HG03196 (cell line): ENCODE measurements around the gene CTDSPL.

ENCODE experiments used
- ATAC-seq: cut with Tn5 transposase; IDR thresholded peaks from one replicate; pipeline ENCODE4 v1.9.1; 2021; ENCODE audit not compliant: unreplicated experiment

CTDSPL gene

DNA sequence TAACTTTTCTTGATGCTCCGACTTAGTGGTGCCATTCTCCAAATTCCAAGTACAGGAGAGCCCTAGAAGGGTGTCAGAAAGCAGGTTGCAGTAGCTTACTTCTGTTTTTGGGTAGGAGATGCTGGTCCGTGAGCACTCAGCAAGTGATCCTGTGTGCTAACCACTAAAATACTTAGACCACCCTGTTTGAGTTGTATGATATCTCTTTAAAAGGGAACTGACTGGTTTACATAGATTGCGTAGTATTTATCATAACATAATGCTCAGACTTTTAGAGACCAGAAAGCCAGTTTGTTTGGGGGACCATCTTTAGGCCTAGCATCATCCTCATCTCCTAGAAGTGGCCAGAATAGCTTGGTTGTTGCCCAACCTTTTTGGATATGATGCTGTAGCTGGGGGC is 26.7 kb downstream of the CTDSPL start:
- ATAC-seq = no peak

DNA sequence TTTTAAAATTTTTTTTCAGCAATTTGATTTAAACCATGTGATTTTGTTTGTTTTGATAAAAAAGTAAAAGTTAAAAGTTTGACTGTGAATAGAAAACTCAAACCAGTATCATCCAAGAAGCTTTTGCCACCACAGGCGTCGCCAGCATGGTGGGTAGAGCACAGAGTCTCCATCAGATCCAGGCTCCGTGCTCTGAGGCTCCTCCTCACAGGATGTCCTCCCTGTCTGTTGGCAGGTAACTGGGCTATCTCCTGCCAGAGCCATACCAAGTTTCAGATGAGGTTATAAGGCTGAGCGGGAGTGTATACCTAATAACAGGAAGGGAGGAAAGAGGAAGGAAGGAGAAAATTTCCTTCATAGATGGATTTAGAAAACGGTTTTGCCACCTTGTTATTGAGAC is 28.8 kb downstream of the CTDSPL start:
- no peak for ATAC-seq

- no peak for ATAC-seq
These were observed 29.5 kb downstream of the CTDSPL start for GRCh38 chr3:37891227-37891626.

- no peak for ATAC-seq
These were observed 31.4 kb downstream of the CTDSPL start for GRCh38 chr3:37892927-37893600.

GRCh38 chr3:37896827-37897226 is 35.1 kb downstream of the CTDSPL start:
- no peak for ATAC-seq

GRCh38 chr3:37897763-37898162 is 36.1 kb downstream of the CTDSPL start:
- ATAC-seq = no peak

GRCh38 chr3:37898424-37898823 is 36.7 kb downstream of the CTDSPL start:
- no peak for ATAC-seq

DNA sequence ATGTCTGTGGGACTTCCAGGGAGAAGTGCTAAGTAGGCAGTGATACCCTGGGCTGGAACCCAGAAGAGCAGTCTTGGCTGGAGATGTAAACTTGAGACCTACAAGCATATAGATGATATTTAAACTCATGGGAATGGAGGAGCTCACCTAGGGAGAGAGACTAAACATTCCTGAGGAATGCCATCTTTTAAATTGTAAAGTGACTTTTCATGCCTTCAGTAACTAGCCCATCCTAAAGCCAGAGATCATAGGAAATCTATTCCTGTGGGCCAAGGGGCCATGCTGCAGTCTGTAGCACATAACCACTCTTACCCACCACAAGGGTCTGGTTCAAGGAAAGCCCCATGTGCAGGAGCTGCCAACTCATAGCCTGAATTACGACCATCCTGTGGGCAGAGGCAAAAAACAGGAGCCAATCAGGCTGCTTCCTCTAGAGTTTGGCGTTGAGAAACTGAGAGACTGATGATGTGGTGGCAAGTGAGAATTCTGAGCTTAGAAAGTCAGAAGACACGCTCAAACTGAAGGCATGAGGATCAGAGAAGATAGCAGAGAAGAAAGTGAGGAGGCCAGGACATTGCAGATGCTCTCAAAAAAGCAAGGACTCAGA is 37.5 kb downstream of the CTDSPL start:
- peak; percentile 48 for ATAC-seq

DNA sequence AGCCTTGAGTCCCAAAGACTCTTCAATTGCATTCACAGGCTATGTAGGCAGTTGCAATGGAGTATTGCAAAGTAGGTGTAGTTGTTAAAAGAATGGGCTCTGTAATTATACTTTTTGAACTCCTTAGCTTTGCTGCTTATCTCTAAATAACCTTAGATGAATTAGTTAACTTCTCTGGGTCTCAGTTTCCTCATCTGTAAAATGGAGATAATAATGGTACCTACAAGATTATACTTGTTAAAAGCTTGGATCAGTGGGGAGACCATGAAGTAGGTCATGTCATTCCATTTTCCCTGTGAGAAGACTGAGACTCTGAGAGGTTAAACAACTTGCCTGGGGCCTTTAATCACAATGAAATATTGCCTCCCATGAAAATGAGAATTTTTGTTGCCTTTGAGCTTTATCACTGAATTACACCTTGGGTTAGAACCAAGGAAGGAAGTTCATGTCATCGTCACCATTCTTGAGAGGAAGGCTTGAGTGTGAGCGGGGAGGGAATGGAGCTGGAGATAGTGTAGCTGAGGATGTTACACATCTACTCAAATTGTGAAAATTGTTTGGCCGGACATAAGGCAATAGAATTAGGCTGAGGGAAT is 38.1 kb downstream of the CTDSPL start:
- ATAC-seq = no peak

- no peak for ATAC-seq
These were observed 40.0 kb downstream of the CTDSPL start for GRCh38 chr3:37901721-37902120.

DNA sequence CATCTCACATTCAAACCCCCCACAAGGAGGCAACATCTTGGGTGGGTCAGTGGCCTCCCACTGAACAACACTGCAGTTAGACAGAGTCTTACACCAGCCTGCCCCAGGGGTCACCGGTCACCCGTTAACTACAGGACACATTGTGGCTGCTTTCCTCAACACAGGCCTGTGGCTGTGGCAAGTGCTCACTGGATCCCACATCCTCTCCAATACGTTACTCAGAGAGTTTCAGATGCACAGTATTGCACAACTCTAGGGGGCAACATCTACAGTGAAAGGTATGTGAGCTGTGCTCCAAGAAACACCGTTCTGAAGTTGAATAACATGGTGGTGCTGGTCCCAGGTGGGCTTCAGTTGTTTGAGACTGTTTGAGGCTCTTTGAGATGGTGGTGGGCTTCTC is 41.0 kb downstream of the CTDSPL start:
- no peak for ATAC-seq

- ATAC-seq = no peak
These were observed 41.6 kb downstream of the CTDSPL start for GRCh38 chr3:37903320-37903719.

DNA sequence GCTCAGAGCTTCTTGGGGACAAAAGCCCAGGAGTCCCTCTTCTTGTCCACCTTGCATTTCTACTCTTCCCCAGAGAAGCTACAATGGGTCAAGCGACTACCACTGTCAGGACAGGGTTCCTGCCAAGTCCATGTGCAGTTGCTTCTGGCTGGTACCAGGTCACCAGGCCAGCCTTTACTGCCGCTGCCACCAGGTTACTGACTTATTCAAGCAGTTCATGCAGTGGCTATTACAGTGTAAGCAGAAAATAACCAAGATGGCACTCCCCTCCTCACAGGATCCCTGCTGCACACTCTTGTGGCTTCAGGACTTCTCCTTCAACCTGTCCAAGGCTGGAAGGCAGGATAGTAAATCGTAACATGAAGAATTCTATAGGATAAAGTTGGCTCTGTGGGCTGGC is 42.1 kb downstream of the CTDSPL start:
- no peak for ATAC-seq

GRCh38 chr3:37904601-37905000 is 42.9 kb downstream of the CTDSPL start:
- no peak for ATAC-seq

DNA sequence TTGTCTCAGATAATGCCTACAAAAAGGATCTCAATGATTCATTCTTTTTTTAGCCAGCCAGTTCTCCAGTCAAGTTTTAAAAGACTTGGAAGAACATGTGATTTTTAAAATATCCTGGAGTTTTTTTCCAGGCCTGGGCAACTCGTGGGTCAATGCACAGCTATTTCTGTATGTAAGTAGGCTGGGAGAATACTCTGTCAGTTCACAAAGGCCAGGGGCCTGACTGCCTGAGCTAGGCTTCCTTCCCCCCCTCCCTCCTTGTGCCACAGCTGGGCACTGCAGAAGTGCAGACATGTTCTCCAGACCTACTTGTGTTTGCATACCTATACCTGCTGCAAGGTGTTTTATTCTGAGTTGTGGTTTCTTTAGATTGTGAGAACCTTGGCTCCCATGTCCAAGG is 43.7 kb downstream of the CTDSPL start:
- no peak for ATAC-seq

DNA sequence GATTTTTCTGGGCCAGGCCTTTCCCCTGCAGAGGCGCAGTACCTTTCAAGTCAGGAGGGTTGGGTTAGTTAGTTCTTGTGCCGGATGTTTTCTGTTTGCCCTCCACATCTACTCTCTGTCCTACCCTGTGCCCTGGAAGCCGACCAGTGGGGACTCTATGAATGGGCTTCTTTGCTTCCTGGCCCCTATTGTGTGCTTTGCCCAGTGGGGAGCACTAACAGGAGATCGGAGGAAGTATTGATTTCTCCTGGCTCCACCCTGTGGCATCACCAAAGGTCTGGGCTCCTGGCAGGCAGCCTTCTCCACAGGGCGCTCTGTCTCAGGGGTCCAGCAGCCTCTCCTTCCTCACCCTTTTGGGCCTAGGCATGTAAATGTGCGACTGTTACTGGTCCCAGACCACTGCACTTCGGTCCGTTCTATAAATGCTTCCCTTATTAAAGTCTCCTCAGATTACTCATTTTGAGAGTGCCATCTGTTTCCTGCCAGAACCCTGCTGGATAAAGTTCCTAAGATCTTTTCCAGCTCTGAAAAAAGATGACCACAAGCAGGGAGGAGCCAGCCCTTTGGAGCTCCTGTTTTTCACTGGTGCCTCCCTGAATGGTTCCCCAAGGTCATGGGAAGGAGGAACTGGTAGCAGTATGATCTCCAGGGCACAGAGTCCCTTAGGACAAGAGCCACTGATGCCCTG is 44.5 kb downstream of the CTDSPL start:
- no peak for ATAC-seq

DNA sequence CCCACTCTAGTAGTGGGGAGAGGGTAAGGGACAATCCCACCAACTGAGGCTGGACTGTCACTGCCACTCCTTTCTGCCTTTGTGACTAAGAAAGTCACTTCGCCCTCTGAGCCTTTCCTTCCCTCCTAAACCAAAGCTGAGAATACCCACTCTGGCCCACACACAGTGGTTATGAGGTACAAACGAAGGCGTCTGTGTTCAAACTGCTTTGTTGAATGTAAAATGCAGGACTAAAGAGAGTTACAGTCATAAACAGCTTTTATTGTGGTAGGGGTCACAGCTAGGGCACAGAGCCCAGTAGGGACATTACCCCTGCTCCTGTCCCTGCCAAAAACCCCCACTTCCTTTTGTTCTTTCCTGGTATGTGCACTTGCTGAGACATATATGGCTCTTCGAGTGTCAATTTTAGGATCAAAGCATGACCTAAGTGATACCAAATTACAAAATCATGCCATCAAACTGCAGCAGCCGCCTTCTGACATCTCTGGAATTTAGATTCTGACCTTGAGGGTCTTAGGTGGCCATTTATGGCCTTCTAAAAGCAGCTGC is 45.1 kb downstream of the CTDSPL start:
- ATAC-seq = peak; percentile 30

- no peak for ATAC-seq
These were observed 45.7 kb downstream of the CTDSPL start for GRCh38 chr3:37907371-37907770.

DNA sequence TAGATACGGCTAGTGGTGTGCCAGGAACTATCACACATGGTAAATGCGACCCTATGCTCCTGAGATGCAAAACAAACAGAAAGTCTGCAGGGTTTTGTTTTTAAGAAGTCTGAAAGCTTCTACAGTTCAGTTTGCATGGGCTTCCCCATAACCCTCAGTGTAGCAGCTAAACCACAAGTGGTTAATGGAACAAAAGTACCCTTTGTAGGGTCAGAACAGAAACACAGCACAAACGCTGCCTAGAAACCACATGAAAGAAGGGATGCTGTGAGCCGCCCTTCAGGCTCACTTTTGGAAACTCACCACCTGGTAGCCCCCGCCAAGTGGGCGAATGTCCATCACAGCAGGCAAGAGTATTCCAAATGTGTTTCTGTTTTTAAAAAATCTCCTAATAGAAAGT is 46.2 kb downstream of the CTDSPL start:
- peak; percentile 86 for ATAC-seq

DNA sequence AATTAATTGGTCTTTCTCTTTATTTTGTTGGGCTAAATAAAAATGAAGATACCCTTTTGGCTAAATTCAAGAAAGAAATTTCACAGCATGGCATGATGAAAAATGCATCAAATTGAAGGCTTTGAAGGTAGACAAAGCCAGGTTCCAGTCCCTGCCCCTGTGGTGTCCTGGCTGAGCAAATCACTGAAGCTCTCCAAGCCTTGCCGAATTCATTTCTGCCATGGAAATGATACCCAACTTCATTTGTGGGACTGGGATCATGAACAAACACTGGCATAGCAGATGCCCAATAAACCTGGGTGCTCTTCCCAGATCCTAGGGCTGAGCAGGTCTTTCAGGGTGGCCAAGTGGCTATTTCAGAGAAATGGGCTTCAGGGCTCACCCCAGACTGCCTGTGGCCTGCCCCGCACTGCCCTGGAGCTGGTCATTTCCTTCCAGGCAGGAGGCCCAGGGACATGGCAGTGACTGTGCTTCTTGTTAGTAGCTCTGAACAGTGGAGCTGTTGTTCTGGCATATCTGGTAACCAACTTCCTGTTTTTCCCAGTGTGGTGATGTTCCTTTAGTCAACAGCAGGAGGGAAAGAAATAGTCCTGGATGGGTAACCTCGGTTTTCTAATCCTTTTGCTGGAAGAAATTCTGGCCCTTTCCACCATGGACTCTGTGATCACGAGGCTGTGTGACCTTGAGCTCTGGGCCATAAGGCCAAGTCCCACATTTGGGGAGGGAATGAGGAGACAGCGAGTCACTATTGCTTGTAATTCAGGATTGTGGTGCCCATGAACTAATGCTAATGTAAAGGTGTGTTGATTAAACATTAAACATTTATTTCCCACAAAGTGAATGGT is 47.6 kb downstream of the CTDSPL start:
- ATAC-seq = no peak
